Raji (cell line): ENCODE results near the gene EMD.

Source experiments
- POLR2A ChIP-seq: IDR thresholded peaks from 2 replicates; pipeline ENCODE4 v1.6.1; 2011; ENCODE audit warnings: low read depth, low read length, control low read depth; ENCODE audit not compliant: insufficient read depth

EMD gene

DNA sequence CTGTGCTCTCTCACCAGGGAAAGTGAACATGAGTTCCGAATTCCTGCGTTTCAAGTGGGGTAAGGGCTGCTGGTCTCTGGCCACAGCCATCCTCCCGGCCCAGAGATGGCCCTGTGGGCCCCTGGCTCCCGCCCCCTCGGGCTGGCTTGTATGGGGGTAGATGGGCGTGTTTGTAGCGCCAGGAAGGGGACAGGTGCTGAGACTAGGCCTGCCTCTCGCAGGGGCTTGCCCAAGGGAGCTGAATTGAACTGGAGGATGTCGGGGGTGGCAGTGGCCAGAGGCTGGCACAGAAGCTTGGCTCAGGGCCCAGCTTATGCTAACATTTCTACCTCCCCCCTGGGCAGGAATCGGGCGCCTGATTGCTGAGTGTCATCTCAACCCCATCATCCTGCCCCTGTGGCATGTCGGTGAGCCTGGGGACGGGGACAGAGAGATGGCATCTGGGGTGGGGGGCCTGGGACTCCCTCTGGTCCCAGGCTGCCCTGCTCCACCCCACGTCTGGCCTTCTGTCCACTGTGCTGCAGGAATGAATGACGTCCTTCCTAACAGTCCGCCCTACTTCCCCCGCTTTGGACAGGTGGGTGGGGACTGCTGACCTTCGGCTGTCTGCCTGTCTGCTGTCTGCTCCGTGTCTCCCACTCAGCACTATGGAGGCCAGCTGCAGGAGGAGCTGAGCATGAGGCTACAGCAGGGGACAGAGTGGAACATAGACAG lies 40.8 kb downstream of the EMD start:
- TF ChIP-seq POLR2A = no peak

DNA sequence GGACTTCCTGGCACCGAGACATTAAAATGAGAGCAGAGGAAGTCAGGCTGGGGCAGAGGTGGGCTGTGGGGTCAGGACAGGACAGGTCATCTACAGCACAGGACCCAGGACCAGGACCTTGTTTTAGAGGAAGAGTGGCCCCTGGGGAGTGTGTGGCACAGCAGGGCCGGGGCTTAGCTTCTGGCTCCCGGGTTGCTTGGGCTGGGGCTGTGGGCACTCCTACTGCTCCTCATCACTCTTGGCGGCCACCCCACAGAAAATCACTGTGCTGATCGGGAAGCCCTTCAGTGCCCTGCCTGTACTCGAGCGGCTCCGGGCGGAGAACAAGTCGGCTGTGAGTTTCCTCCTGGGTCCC lies 41.3 kb downstream of the EMD start:
- TF ChIP-seq POLR2A = no peak

DNA sequence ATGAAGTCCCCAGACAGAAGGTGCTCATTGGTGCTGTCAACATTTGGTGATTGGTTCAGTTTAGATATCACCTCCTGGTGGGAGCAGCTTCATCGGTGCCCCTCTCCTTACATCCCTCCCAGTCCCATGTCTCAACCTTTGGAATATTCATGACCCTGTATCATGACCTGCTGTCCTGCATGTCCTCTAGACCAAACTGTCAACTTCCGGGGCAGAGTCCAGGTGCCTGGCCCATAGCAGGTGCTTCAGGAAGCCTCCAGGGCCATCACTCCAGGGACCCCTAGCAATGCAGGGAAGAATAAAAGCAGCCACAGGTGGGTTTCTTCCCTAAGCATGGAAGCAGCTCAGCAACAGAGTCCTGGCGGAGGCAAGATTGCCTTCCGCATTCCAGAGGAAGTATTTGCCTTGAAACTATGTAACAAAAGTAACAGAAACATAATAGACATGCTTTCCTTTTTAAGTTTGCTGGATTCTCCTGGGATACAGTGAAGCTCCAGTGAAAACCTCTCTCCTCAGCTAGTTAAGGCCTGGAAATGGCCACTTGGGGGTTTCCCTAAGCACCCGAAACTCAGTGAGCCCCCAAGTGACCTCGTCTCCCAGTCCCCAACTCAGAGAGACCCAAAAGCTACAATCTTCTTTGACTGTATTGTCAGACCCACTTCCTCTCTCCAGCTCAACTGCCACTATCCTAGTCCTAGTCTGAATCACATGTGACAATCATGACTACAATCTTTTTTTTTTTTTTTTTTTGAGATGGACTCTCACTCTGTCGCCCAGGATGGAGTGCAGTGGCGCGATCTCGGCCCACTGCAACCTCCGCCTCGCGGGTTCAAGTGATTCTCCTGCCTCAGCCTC lies 48.0 kb downstream of the EMD start:
- no peak for TF ChIP-seq POLR2A

DNA sequence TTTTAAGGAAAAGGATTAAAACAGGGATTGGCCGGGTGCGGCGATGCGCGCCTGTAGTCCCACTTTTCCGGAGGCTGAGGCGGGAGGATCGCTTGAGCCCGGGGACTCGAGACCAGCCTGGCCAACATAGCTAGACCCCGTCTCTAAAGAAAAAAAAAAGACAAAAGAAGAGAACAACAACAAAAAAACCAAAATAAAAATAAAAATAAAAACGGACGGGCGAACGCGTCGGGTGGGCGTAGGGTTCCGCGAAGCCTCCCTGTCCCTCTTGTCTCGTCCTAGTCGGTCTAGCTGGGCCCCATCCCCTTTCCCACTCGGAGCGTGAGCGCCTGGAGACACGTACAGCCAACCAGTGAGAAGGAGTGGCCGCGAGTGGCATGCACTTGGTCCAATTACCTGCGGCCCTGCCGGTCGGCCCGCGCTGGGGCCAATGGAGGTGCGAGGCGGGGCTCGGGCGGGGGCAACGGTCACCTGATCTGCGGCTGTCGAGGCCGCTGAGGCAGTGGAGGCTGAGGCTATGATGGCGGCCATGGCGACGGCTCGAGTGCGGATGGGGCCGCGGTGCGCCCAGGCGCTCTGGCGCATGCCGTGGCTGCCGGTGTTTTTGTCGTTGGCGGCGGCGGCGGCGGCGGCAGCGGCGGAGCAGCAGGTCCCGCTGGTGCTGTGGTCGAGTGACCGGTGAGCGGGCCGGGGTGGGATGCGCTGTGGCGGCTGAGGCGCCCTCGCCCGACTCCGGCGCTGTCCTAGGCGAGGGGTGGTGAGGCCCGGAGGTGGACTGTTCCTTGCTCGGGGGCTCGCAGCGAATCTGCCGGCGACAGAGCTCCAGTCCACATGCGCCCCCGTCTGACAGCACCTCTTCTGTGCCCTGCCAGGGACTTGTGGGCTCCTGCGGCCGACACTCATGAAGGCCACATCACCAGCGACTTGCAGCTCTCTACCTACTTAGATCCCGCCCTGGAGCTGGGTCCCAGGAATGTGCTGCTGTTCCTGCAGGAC lies 49.4 kb downstream of the EMD start, which contains the start of gene ATP6AP1:
Gene ATP6AP1 (plus strand): TSS at position 502 of the 996 bp plus-strand sequence. CDS start 16 bp downstream, at position 518.
- TF ChIP-seq POLR2A = peak; percentile 77

GRCh38 chrX:154429711-154430110 lies 50.6 kb downstream of the EMD start:
- no peak for TF ChIP-seq POLR2A

DNA sequence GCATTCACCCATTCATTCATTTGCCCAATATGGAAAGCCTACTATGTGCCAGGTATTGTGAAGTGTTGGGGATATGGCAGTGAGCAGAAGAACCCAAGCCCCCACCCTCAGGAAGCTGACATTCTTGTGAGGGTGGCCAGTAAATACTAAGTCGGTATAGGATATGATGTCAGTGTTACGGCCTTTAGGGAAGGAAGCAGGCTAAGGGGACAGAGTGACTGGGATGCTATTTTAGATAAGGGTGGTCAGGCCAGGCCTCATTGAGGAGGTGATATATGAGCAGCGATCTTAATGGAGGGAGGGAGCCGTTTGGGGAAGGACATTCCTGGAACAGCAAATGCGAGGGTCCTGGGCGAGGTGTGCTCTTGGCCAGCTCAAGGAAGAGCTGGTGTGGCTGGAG lies 51.4 kb downstream of the EMD start:
- no peak for TF ChIP-seq POLR2A

DNA sequence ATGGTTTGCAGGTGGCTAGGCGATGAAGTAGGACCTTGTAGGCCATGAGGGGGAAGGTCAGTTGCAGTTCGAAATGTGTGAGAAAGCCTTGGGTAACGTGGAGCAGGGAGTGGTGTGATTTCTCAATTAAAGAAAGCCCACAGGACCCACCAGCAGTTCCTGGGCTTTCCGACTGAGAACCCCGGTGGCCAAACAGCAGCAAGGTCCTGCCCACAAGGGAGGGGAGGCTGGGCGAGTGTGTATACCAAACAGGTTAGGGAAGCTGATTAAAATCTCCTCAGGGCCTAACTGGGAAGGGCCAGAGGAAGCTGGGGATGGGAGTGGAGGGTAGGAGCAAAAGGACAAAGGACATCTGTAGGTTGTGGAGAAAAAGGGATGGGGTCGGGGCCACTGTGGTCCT lies 51.8 kb downstream of the EMD start:
- no peak for TF ChIP-seq POLR2A
